GM12874 (cell line): ENCODE measurements around the gene PAPOLG.

ENCODE experiments used
- CTCF ChIP-seq: IDR thresholded peaks from 2 replicates; pipeline ENCODE4 v1.5.1; 2011; ENCODE audit warnings: low read depth, mild to moderate bottlenecking, control low read depth, low read length, moderate library complexity; ENCODE audit not compliant: insufficient read depth

The PAPOLG gene

GRCh38 chr2:60819936-60820335 is 63.9 kb downstream of the PAPOLG start:
- no peak for TF ChIP-seq CTCF

GRCh38 chr2:60820416-60821132 is 64.5 kb downstream of the PAPOLG start:
- TF ChIP-seq CTCF: no peak

- TF ChIP-seq CTCF: no peak
Observed at GRCh38 chr2:60821133-60821469, 65.0 kb downstream of the PAPOLG start.

- no peak for TF ChIP-seq CTCF
Observed at GRCh38 chr2:60821587-60822302, 65.7 kb downstream of the PAPOLG start.

GRCh38 chr2:60822987-60823386 is 66.9 kb downstream of the PAPOLG start:
- no peak for TF ChIP-seq CTCF

- TF ChIP-seq CTCF: no peak
Observed at GRCh38 chr2:60823694-60824305, 67.7 kb downstream of the PAPOLG start.

GRCh38 chr2:60825666-60826065 is 69.6 kb downstream of the PAPOLG start:
- TF ChIP-seq CTCF: no peak
